GM12874 (cell line): ENCODE measurements around the gene ZMYND8.

ENCODE experiments used
- CTCF ChIP-seq: IDR thresholded peaks from 2 replicates; pipeline ENCODE4 v1.5.1; 2011; ENCODE audit warnings: low read depth, mild to moderate bottlenecking, control low read depth, low read length, moderate library complexity; ENCODE audit not compliant: insufficient read depth

ZMYND8 gene

GRCh38 chr20:47252879-47253307 lies 103.6 kb downstream of the ZMYND8 start:
- TF ChIP-seq CTCF = no peak

- no peak for TF ChIP-seq CTCF
Measured at GRCh38 chr20:47251154-47252020, 105.1 kb downstream of the ZMYND8 start.

GRCh38 chr20:47250360-47250759 lies 106.1 kb downstream of the ZMYND8 start:
- TF ChIP-seq CTCF = no peak

- TF ChIP-seq CTCF = no peak
Measured at GRCh38 chr20:47249913-47250312, 106.6 kb downstream of the ZMYND8 start.

GRCh38 chr20:47248448-47248966 lies 108.0 kb downstream of the ZMYND8 start:
- no peak for TF ChIP-seq CTCF

- no peak for TF ChIP-seq CTCF
Measured at GRCh38 chr20:47247972-47248371, 108.5 kb downstream of the ZMYND8 start.

- no peak for TF ChIP-seq CTCF
Measured at GRCh38 chr20:47246061-47246777, 110.3 kb downstream of the ZMYND8 start.
